ENCODE measurements around the gene RYR1.

DNA sequence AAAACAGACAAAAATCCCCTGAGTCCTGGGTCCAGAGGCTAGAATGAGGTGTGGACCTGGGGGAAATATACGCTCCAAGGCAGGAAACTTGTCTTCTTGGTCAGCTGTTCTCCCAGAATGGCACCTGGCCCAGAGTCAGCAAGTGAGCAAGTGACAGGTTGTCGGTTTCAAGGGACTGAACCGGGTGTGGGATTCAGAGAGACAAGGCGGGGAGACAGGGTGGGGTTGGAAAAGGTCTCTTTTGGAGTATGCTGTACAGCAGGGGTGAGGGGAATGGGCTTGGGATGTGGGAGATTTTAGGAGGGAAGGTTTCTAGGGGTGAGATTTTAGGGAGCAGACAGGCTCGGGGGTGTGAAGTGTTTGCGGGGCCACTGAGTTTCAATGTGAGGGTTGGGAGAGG, 83.3 kb downstream of the RYR1 start:
- TF ChIP-seq ZNF768 (CRISPR knock-in tag; IDR thresholded peaks at IDR 0.05) (no peak), CEBPB (IDR thresholded peaks at IDR 0.05; ENCODE audit: borderline replicate concordance, low read depth, low read length) (no peak), CTCF (CRISPR knock-in tag; IDR thresholded peaks at IDR 0.05) (no peak), SIN3B (IDR thresholded peaks at IDR 0.05; ENCODE audit: low read length) (no peak), YY1 (IDR thresholded peaks at IDR 0.05; ENCODE audit: insufficient read depth, insufficient replicate concordance, low read depth, low read length) (no peak), CENPBD1 (CRISPR knock-in tag; IDR thresholded peaks at IDR 0.05; ENCODE audit: borderline replicate concordance, low read depth) (no peak), ZNF407 (CRISPR knock-in tag; IDR thresholded peaks at IDR 0.05; ENCODE audit: not compliant biosample characterization) (no peak), POLR2A (IDR thresholded peaks at IDR 0.05; ENCODE audit: insufficient read depth in 1 of 2, low read depth in 2 of 2, low read length in 2 of 2) (no peak)
- TF ChIP-seq, protein P1, sequence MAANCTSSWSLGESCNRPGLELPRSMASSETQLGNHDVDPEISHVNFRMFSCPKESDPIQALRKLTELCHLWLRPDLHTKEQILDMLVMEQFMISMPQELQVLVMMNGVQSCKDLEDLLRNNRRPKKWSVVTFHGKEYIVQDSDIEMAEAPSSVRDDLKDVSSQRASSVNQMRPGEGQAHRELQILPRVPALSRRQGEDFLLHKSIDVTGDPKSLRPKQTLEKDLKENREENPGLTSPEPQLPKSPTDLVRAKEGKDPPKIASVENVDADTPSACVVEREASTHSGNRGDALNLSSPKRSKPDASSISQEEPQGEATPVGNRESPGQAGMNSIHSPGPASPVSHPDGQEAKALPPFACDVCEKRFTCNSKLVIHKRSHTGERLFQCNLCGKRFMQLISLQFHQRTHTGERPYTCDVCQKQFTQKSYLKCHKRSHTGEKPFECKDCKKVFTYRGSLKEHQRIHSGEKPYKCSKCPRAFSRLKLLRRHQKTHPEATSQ (CRISPR knock-in tag; IDR thresholded peaks at IDR 0.05; ENCODE audit: borderline replicate concordance): no peak
